Right lobe of liver (tissue), 6 donors: ENCODE data around the gene FCN3. TPM values are rescaled to one million over a fixed set of nuclear protein-coding genes. Genes with fewer than 3 reads are reported as not detected.

Experiments
- ATAC-seq, 4 donors: fragments of 200-7000 bp; cut with Tn5 transposase; one replicate each; pipeline ENCODE4 v1.9.1; 2020; ENCODE audit warnings: mild to moderate bottlenecking in 4 of 4, moderate library complexity in 4 of 4
- DNase-seq, 3 donors: peaks; one replicate each; pipeline ENCODE4 v3.0.0-alpha.2; 2020
- H3K27ac ChIP-seq, 3 donors: fragments of 200-600 bp; one replicate each; pipeline ENCODE4 v1.8.0; 2022
- H3K27me3 ChIP-seq, 2 donors: fragments of 200-600 bp; one replicate each; pipeline ENCODE4 v1.8.0; 2022
- H3K36me3 ChIP-seq, 4 donors: fragments of 200-600 bp; sonication (generic) in 1 of 4; one replicate each; pipeline versions ENCODE4 v1.5.1 to v1.8.0; 2017 to 2022; ENCODE audit warnings: control low read depth in 1 of 4
- H3K4me1 ChIP-seq, 4 donors: fragments of 200-600 bp; sonication (generic) in 1 of 4; one replicate each; pipeline versions ENCODE4 v1.5.1 to v1.8.0; 2017 to 2022; ENCODE audit warnings: control low read depth in 1 of 4
- H3K4me3 ChIP-seq, 3 donors: fragments of 200-600 bp; one replicate each; pipeline ENCODE4 v1.8.0; 2022
- H3K9me3 ChIP-seq, 4 donors: fragments of 200-600 bp; sonication (generic) in 1 of 4; one replicate each; pipeline versions ENCODE4 v1.5.1 to v1.8.0; 2017 to 2022; ENCODE audit warnings: control low read depth in 1 of 4
- CTCF ChIP-seq, 4 donors: fragments of 200-600 bp in 3 of 4; fragments of 450-650 bp in 1 of 4; IDR thresholded peaks; one replicate each; pipeline versions ENCODE4 v1.5.1 to v1.8.0; 2016 to 2022; ENCODE audit warnings: antibody characterized with exemption in 4 of 4, mild to moderate bottlenecking in 2 of 4
- POLR2A ChIP-seq: fragments of 450-650 bp; IDR thresholded peaks from one replicate; pipeline ENCODE4 v1.6.1; 2017; ENCODE audit warnings: antibody characterized with exemption, mild to moderate bottlenecking
- WGBS: methylation state at CpG from one replicate; pipeline ENCODE4 v1.1.6; 2018; ENCODE audit warnings: low coverage, low lambda C conversion rate; ENCODE audit not compliant: insufficient coverage; ENCODE audit errors: missing lambda C conversion rate; 5-methylcytosine and 5-hydroxymethylcytosine counted together
- intact Hi-C, 2 donors: fragments of 100-400 bp; cut with DNase I; formaldehyde crosslinking; loops; one replicate each; pipeline versions ENCODE4 v1.11.2 to v1.14.1; 2022
- total RNA-seq, 6 experiments: library from RNA; depleted of rRNA in 2 of 6; stranded (reverse); fragments of >200 nt in 2 of 6; fragmentation: NEBNext Ultra II Directional in 3 of 6; extraction: Animal tissue kit (Norgen Biotek cat#: 25700) in 3 of 6; gene quantifications; one replicate each; pipeline versions ENCODE4 v1.1.0 to v1.2.4, GENCODE V29; 2016 to 2023
- donor health status: DM: no; HTN: yes; CAD: no.
- donor health status: DM: no; HTN: no; CAD: no.
- donor health status: DM: no; HTN: no; CAD: no.
- donor health status: DM: no; HTN: yes; CAD: no.
- donor health status: DM: no; HTN: yes; CAD: no.

FCN3 gene
- total RNA-seq, 6 experiments from 2014 or later = 81.6 to 213 (median 111) TPM

GRCh38 chr1:27357281-27358037 lies 17.2 kb downstream of the FCN3 start:
- Histone ChIP-seq H3K36me3 (peaks cover 0 to 2% (median 0%) of the 10 kb centered on the region in 4 donors), H3K4me1 (peaks cover 0 to 8% (median 2%) of the 10 kb centered on the region in 4 donors), H3K27me3 (no peaks in the 10 kb centered on the region), H3K9me3 (no peaks in the 10 kb centered on the region), H3K27ac (no peak overlapping the region), H3K4me3 (peak overlapping the region in 1 of 3 donors; percentile 12)
- 8% methylated on average over 9 of the region's 40 CpGs for WGBS
- intact Hi-C loops = loop anchor here in 1 of 2 donors (5.0 kb wide), 1 partner anchor 35 kb away; the partner anchor contains the start of gene GPR3
- DNase-seq = peak; percentile 81 to 86 (median 81)
- ATAC-seq = peak; percentile 81 to 93 (median 89)
- TF ChIP-seq CTCF (IDR thresholded peaks at IDR 0.05) (peak; percentile 92 to 100 (median 98)), POLR2A (no peak)

- Histone ChIP-seq H3K27ac (no peak overlapping the region), H3K36me3 (peaks cover 0 to under 1% (median 0%) of the 10 kb centered on the region in 4 donors), H3K9me3 (no peaks in the 10 kb centered on the region), H3K4me1 (peaks cover 0 to 8% (median 2%) of the 10 kb centered on the region in 4 donors), H3K27me3 (no peaks in the 10 kb centered on the region), H3K4me3 (no peak overlapping the region)
- no peak for ATAC-seq
- no peak for TF ChIP-seq POLR2A
- TF ChIP-seq CTCF (IDR thresholded peaks at IDR 0.05) = no peak
- DNase-seq = no peak
- intact Hi-C loops = loop anchor here in 1 of 2 donors (5.0 kb wide), 1 partner anchor 36 kb away; the partner anchor contains the start of gene GPR3
- WGBS = 57% methylated on average over 4 of the region's 37 CpGs
These were observed 17.9 kb downstream of the FCN3 start for GRCh38 chr1:27356619-27357280.

GRCh38 chr1:27356277-27356618 lies 18.4 kb downstream of the FCN3 start:
- DNase-seq = no peak
- H3K9me3 ChIP-seq = no peaks in the 10 kb centered on the region
- no peak for ATAC-seq
- no peak overlapping the region for H3K4me3 ChIP-seq
- WGBS = no CpG with 5 or more reads among the region's 13 CpGs
- intact Hi-C loops = loop anchor here in 1 of 2 donors (5.0 kb wide), 1 partner anchor 36 kb away; the partner anchor contains the start of gene GPR3
- peaks cover 0 to 8% (median 2%) of the 10 kb centered on the region in 4 donors for H3K4me1 ChIP-seq
- H3K27ac ChIP-seq = no peak overlapping the region
- TF ChIP-seq POLR2A = no peak
- TF ChIP-seq CTCF (IDR thresholded peaks at IDR 0.05) = no peak
- H3K36me3 ChIP-seq = no peaks in the 10 kb centered on the region
- no peaks in the 10 kb centered on the region for H3K27me3 ChIP-seq

GRCh38 chr1:27355683-27356082 lies 18.9 kb downstream of the FCN3 start:
- Histone ChIP-seq H3K36me3 (no peaks in the 10 kb centered on the region), H3K27ac (no peak overlapping the region), H3K4me3 (no peak overlapping the region), H3K27me3 (no peaks in the 10 kb centered on the region), H3K4me1 (peaks cover 0 to 8% (median 2%) of the 10 kb centered on the region in 4 donors), H3K9me3 (no peaks in the 10 kb centered on the region)
- DNase-seq = no peak
- WGBS = 71% methylated on average over 5 of the region's 5 CpGs
- intact Hi-C loops = loop anchor here in 1 of 2 donors (5.0 kb wide), 1 partner anchor 37 kb away; the partner anchor contains the start of gene GPR3
- TF ChIP-seq CTCF (IDR thresholded peaks at IDR 0.05) = no peak
- no peak for TF ChIP-seq POLR2A
- ATAC-seq = no peak
